ENCODE measurements around the gene CEP164.

GRCh38 chr11:117335399-117335798 lies 7.7 kb downstream of the CEP164 start:
- TF ChIP-seq CTCF (conservative IDR thresholded peaks at IDR 0.05; ENCODE audit: low read depth in 2 of 2) (no peak), POLR2AphosphoS5 (IDR thresholded peaks at IDR 0.05; ENCODE audit: low read depth) (no peak), EZH2phosphoT487 (IDR thresholded peaks at IDR 0.05; ENCODE audit: unreplicated experiment) (no peak), CREB1 (CRISPR knock-in tag; IDR thresholded peaks at IDR 0.05; ENCODE audit: low read depth) (no peak), STAT1 (IDR thresholded peaks at IDR 0.05; ENCODE audit: unreplicated experiment) (no peak), EZH2 (IDR thresholded peaks at IDR 0.05; ENCODE audit: low read depth, unreplicated experiment) (no peak)
- TF ChIP-seq, protein P1, sequence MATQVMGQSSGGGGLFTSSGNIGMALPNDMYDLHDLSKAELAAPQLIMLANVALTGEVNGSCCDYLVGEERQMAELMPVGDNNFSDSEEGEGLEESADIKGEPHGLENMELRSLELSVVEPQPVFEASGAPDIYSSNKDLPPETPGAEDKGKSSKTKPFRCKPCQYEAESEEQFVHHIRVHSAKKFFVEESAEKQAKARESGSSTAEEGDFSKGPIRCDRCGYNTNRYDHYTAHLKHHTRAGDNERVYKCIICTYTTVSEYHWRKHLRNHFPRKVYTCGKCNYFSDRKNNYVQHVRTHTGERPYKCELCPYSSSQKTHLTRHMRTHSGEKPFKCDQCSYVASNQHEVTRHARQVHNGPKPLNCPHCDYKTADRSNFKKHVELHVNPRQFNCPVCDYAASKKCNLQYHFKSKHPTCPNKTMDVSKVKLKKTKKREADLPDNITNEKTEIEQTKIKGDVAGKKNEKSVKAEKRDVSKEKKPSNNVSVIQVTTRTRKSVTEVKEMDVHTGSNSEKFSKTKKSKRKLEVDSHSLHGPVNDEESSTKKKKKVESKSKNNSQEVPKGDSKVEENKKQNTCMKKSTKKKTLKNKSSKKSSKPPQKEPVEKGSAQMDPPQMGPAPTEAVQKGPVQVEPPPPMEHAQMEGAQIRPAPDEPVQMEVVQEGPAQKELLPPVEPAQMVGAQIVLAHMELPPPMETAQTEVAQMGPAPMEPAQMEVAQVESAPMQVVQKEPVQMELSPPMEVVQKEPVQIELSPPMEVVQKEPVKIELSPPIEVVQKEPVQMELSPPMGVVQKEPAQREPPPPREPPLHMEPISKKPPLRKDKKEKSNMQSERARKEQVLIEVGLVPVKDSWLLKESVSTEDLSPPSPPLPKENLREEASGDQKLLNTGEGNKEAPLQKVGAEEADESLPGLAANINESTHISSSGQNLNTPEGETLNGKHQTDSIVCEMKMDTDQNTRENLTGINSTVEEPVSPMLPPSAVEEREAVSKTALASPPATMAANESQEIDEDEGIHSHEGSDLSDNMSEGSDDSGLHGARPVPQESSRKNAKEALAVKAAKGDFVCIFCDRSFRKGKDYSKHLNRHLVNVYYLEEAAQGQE (IDR thresholded peaks at IDR 0.05; ENCODE audit: unreplicated experiment), result no peak
